Left forelimb (tissue), 1 donor: ENCODE measurements around the gene RPUSD3.

Experiments
- DNase-seq: peaks from one replicate; pipeline ENCODE4 v3.0.0-alpha.2; 2018; ENCODE audit warnings: low spot score

RPUSD3 gene

DNA sequence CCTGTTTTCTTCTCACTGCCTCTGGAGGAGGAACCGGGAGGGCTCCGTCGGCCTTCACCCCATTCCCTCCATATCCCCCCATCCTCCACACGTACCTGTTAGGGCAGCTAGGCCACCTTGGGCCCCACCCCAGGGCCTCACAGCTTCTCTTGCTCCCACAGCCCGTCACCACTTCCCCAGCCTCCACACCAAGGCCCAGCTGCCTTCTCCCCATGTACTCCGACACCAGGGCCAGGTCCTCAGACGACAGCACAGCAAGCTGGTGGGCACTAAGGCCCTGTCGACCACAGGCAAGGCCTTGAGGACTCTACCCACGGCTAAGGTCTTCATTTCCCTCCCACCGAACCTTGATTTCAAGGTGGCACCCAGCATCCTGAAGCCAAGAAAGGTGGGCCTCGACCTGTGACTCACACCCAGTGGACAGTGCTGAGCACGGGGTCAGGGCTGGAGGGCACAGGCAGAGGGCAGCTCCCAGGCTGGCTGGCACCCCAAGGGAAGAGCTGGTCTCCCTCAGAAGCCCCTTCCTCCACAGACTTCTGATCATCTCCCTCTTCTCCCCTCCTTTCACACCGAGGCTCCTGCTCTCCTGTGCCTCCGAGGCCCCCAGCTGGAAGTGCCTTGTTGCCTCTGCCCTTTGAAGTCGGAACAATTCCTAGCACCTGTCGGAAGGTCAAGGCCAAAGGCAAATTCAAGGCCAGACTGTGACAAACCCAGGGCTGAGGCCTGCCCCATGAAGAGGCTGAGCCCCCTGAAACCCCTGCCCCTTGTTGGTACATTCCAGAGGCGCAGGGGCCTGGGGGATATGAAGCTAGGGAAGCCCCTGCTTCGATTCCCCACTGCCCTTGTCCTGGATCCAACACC is 9.1 kb downstream of the RPUSD3 start:
- no peak for DNase-seq

DNA sequence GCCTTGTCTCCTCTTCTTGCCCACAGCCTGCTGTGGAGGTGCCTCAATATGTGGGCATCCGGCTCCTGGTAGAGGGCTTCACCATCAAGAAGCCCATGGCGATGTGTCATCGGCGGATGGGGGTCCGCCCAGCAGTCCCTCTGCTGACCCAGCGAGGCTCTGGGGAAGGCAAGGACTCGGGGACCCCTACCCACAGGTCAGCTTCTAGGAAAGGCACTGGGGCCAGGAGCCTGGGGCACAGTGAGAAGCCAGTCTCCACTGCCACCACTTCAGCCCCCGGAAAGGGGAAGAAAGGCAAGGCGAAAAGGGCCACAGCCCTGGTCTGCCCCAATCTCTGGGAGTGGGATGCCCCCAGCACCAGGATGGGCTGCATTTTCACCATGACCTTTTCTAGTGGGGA is 10.7 kb downstream of the RPUSD3 start:
- no peak for DNase-seq

DNA sequence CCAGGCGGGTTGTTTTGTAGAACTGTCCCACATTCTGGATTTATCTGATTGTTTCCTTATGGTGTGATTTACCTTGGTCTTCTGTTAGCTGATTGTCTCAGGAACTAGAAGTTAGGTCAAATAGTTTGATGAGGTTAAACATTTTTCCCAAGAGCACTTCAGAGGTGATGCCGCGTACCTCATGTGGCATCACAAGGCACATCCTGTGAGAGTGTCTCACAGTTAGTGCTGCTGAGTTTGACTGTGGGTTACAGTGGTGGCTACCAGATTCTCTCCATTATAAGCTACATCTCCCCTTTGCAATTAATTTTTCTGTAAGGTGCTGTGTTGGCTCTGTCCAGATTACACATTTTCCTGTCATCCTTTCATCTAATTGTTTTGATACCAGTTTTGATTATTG is 12.6 kb downstream of the RPUSD3 start:
- no peak for DNase-seq

DNA sequence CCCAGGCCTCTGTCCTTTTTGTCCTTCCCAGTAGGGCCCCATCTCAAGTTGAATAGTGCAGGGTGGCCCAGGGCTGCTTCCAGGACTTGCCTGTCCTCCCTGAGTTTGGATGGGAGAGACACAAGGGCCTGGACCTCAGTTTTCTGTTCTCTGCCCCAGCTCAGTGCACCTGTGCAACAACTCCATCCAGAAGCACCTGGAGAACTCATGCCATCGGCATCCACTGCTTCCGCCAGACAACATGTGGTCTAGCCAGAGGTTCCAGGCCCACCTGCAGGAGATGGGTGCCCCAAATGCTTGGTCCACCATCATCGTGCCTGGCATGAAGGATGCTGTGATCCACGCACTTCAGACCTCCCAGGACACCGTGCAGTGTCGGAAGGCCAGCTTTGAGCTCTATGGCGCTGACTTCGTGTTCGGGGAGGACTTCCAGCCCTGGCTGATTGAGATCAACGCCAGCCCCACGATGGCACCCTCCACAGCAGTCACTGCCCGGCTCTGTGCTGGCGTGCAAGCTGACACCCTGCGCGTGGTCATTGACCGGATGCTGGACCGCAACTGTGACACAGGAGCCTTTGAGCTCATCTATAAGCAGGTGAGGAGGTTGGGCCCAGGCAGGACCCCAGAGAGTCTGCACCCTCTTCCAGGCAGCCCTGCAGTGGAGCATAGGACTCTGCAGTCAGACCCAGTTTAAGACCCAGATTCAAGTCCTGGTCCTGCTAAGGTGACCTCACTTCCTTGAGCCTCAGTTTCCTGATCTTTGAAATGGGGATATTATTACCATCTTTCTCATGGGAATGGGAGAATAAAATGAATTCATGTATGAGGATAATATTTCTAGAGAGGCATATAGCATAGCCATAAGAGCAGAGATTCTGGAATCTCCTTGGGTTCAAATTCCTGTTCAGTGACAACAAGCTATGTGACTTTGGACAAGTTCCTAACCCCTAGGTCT is 14.7 kb downstream of the RPUSD3 start:
- no peak for DNase-seq

DNA sequence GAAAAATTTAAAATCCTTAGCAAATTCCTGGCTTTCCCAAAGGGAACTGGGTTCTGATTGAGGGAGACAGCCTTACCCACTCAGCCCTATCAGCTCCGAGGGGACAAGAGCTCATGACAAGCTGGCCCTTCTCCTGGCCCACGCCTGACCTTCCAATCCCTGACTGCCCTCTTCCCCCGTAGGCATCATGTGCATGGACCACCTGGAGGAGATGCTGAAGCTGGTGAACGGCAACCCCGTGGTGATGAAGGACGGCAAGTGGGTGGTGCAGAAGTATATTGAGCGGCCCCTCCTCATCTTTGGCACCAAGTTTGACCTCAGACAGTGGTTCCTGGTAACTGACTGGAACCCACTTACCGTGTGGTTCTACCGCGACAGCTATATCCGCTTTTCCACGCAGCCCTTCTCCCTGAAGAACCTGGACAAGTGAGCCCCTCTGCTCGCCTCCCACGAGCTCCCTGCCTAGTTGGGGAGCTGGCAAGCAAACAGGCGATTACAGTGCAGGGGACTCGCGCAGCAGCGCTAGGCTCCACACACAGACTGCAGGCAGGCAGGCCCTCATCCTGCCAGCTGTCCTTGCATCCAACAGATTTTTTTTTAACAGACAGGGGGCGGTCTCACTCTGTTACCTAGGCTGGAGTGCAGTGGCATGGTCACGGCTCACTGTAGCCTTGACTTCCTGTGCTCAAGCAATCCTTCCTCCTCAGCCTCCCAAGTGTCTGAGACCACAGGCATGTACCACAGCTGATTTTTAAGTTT is 16.8 kb downstream of the RPUSD3 start:
- DNase-seq: no peak

DNA sequence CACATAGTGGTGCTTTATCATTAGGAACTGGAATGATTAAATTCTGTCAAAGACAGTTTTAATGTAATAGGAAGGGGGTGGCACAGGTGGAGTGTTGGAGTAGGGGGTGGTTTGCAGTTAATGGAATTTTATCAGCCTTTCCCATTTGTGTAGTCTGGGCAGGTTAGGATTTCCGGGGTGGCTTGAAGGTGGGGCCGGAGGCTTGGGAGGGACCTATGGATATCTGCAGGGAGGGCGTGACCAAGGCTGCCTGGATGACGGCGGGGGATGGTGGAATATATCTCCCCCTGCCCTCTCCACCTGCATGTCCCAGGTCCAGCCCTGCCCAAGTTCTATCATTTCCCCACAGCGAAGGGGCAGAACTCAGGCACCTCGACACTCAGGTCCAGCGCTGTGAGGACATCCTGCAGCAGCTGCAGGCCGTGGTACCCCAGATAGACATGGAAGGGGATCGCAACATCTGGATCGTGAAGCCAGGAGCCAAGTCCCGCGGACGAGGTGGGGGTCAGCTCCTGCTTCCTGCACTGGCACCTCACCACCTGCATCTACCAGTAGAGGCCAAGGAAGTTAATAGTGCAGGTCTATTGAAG is 18.3 kb downstream of the RPUSD3 start:
- DNase-seq: no peak

DNA sequence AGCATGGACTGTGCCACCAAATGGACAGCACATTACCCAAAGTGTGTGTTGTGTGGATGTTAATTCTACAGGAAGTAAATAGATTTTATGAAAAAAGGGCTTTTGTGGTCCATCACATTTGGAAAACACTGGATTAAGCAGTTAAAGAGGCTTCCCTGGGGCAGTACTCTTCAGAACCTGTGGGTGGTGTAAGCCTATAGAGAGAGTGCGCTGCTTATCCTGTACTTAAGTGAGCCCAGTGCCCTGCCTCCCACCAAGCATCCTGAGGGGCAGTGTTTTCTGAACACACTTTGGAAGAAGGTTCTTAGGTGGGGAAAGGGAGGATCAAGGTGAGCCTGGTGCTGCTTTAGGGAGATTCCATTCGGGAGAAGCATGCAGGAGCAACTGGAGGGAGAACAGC is 22.9 kb downstream of the RPUSD3 start:
- no peak for DNase-seq

DNA sequence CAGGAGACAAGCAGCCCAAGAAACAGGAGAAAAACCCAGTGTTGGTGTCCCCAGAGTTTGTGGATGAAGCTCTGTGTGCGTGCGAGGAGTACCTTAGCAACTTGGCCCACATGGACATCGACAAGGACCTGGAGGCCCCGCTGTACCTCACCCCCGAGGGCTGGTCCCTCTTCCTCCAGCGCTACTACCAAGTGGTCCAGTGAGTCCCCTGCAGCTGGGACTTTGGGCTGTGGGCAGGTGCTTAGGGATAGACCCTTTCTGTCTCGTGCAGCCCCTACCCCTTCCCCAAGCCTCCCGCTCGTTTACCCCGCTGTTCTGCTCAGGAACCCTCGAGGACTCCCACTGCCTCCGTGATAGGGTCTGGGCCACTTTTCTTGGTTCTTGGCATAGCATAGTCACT is 23.3 kb downstream of the RPUSD3 start:
- no peak for DNase-seq

DNA sequence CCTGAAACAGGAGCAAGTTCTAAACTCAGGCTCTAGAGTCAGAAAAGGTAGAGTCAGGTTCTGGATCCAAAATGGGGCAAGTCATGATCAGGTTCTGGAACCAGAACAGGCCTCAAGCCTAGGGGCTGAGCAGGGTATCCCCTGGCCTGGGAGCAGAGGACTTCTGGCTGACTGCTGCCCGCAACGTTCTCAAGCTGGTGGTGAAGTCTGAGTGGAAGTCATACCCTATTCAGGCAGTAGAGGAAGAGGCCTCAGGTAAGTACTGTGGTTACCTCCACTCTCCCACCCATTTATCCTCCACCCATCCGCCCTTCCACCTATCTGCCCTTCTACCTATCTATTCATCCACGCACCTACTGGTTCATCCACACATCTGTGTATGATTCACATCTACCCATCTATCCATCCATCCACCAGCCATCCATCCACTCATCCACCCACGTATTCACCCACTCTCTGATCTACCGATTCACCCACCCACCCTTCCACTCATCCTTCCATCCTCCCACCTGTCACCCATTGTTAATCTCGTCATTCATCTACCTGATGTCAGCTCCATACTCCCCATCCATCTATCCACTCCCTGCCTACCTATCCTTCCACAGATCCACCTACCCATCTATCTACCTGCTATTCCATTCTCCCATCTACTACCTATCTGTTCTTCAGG is 25.0 kb downstream of the RPUSD3 start:
- DNase-seq: no peak

DNA sequence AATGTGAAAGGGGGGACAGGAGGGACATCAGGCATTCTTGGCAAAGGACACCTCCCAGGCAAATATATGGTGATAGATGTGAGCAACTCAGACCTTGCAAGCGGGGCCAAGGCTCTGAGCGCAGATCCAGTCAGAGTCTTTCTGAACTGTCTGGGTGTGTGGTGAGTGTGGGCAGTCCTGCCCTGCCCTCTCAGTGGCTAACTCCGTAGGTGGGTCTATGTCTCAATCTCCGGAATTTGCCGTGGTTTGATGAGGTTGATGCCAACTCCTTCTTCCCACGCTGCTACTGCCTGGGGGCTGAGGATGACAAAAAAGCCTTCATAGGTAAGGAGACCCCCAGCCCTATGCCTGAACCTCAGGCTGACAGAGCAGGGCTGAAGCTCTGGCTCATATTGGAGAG is 26.4 kb downstream of the RPUSD3 start:
- no peak for DNase-seq

DNA sequence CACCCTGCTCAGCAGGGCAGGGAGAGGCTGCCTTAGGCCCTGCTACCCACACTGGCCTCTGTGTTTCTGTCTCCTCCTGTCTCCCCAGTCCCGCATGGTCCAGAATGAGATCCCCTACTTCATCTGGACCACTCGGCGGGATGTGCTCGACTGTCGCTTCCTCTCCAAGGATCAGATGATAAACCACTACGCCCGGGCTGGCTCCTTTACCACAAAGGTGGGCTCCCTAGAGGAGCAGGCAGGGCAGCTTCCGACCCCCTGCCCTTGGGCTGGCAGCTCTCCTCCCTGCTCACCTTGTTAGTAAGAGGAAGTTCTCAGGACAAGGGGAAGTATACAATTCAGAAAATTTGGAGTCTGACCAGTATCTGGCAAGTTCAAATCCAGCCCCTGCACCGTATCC is 27.8 kb downstream of the RPUSD3 start:
- DNase-seq: no peak

DNA sequence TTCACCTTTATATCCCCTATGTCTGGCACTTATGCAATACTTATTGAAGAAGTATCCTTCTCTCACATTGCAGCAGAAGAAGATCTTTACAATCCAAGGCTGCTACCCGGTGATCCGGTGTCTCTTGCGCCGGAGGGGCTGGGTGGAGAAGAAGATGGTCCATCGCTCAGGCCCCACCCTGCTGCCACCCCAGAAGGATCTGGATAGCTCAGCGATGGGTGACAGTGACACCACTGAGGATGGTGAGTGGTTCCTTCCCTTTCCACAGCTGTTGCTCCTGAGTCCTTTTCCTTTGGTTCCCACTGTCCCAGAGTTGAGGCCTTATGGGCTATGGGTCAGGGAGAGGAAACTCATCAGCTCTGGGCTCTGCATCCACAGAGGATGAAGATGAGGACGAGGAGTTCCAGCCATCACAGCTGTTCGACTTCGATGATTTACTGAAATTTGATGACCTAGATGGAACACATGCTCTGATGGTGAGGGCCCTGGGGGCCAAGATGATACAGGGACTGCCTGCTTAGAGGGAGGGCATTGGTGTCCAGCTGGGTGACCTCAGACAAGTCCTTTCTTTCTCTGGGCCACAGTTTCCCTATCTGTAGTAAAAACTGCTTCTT is 30.8 kb downstream of the RPUSD3 start:
- DNase-seq: no peak

DNA sequence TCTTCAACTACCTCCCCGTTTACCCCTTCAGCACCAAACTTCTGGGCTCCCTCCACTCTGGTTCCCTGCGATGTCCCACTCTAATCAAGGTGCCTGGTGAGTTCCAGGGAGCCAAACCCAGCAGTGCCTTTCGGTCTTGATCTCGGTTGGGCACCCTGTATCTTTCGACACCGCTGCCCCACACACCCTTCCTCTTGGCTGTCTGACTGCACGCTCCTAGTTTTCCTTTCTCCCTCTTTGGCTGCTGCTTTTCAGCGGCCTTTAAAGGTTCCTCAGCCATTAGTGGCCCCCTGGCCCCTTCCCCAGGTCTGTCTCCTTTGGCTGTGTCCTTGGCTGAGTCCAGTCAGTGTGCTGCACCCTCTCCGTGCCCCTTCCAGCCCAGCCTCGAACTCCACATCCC is 33.0 kb downstream of the RPUSD3 start:
- no peak for DNase-seq

DNA sequence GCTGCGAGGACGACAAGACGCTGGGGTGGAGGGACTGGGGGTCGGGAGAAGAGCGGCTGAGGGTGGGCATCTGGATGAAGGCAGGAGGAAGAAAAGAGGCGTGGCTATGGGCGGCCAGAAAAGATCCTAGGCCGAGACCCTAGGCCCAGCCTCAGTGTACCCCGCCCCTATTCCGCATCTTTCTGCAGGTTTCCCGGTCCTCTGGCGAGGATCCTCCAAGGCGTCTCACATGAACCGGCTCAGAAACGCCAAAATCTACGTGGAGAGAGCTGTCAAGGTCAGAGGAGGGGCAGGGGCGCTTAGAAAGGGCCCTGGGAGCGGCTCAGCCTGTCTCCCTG is 33.4 kb downstream of the RPUSD3 start:
- no peak for DNase-seq

DNA sequence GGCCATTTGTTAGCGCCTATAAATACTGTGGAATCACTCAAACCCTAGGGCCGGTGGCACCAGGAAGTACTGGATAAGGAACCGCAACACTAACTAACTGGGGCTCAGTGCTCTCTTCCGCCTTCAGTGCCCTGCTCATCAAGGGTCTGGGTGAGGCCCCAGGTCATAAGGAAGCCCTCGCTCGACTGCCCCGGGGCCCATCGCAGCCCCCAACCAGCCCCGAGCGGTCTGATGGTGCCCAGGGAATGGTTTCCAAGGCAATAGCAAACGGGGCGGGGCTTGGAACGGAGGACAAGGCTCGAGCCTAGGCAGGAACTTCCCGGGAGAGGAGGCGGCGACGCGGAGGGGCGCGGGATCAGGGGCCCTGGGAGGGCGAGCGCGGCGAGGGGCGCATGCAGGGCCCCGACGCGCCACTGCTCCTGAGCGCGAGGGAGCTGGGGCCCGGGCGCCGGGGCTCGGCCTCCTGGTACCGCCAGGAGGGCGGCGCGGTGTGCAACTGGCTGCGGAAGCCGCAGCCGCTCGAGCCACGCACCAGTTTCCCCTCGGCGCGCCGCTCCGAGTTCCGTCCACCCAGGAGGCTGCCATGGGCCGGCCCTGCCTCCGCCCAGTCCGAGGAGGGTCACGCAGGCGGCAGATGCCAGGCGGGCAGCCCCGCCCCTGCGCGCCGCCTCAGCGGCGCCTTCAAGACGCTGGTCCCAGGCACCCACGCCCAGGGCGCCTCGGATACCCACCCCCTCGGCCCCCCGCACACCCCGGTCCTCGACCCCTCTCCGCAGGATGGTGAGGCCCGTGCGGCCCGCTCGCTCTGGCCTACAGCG is 34.0 kb downstream of the RPUSD3 start, which contains the start of gene TTLL3:
Gene TTLL3, plus strand, starts transcription at position 648 of the 818 bp plus-strand sequence. CDS start 400 bp downstream, outside the sequence.
- peak; percentile 86 for DNase-seq

DNA sequence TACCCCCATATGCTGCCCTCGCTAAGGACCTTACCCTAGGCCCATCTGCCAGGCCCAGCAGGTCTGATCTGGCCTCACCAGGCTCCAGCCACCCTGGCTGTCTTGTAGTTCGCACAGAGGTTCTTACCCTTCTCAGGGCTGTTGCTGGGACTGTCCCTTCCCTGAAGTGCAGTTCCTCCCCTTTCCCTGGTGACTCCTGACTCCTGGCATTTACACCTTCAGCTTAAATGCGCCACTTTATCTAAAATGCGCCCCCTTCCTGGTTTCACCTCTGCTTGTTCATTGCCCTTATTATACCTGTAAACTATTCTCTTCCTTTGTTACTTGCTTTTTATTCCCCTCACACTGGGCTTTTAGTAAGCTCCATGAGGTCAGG is 34.6 kb downstream of the RPUSD3 start:
- no peak for DNase-seq

DNA sequence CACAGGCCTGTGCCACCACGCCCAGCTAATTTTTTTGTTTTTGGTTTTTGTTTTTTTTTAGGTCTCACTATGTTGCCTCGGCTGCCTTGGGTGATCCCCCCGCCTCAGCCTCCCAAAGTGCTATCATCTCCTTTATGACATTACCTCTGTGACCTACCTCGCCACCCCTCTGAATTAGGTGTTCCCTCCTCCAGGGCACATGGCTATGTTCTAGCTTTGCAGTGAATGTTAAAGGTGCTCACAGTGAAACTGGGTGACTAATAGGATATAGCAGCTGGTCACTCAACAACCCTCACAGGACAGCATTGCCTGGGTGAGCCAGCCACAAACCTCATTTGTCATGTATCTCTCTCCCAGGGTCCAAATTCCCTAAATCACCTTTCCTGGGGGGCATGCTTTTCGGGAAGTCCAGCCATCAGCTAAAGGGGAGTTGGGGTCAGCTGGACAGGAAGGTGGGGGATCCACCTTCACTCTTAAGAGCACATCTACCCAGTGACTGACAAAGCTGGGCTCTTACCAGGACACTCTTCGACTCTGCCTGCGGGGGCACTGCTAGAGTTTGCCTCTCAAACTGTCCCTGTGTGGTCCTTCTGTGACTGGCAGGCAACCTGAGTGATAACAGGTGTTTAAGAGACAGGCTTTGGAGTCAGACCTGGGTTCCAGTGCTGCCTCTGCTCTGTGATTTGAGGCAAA is 35.3 kb downstream of the RPUSD3 start:
- no peak for DNase-seq

DNA sequence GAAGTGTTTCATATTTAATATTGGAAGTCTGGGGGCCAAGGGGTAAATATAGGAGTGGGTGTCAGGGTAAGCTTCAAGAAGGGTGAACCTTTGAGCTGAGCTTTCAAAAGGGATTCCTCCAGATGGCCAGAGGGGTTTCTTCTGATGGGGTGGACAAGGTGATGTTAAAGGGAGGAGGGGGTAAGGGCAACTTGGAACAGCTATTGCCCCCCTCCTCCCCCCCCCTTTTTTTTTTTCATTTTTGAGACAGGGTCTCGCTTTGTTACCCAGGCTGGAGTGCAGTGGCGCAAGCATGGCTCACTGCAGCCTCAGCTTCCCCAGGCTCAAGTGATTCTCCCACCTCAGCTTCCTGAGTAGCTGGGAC is 35.8 kb downstream of the RPUSD3 start:
- DNase-seq: no peak
